HCT116 (cell line): ENCODE results near the gene PPIG. TPM values are rescaled to one million over a fixed set of nuclear protein-coding genes. Genes with fewer than 3 reads are reported as not detected.

Experiments used
- ATAC-seq: fragments of 200-7000 bp; cut with Tn5 transposase; 2 replicates; pipeline ENCODE4 v1.9.1; 2020; ENCODE audit warnings: mild to moderate bottlenecking, moderate library complexity
- BruUV-seq: library from RNA; stranded (reverse); fragments of 400-500 nt; replicated peaks from 2 replicates; lab custom pipeline; 2021; lab: Mats Ljungman, UMichigan
- CTCF ChIA-PET: fragments of 300-600 bp; sonication (Branson Sonifier 250); formaldehyde crosslinking; loops from one replicate; lab custom pipeline; 2021; ENCODE audit warnings: antibody characterized with exemption; lab: Charles Lee
- POLR2A ChIA-PET: fragments of 300-600, 350-600 bp; sonication (Branson Sonifier 250); formaldehyde crosslinking; loops from one replicate; lab custom pipeline; 2021; ENCODE audit warnings: antibody characterized with exemption; lab: Charles Lee
- RAD21 ChIA-PET, 2 experiments: fragments of 300-600 bp; sonication (Branson Sonifier 250); formaldehyde crosslinking; loops; one replicate each; lab custom pipeline; 2023; ENCODE audit warnings: low total read pairs in 2 of 2; ENCODE audit not compliant: uncharacterized antibody in 2 of 2, unreplicated experiment in 2 of 2, low non-redundant PET in 1 of 2; lab: Charles Lee
- DNase-seq: peaks from one replicate; pipeline ENCODE4 v3.0.0-alpha.2; 2010; ENCODE audit warnings: low read depth, low spot score
- H2AFZ ChIP-seq: fragments of 200-600 bp; shearing (Covaris generic), sonication (generic); 2 replicates; pipeline ENCODE4 v1.6.1; 2017; ENCODE audit warnings: low read depth, mixed run types, mixed read lengths, antibody characterized with exemption, low read length; ENCODE audit not compliant: poor library complexity, severe bottlenecking
- H3K27ac ChIP-seq: 2 replicates; pipeline ENCODE4 v1.5.1; 2012; ENCODE audit warnings: low read depth, low read length
- H3K27me3 ChIP-seq: fragments of 200-600 bp; sonication (generic); 2 replicates; pipeline ENCODE4 v1.6.1; 2016; ENCODE audit warnings: mixed run types, low read length, mixed read lengths; ENCODE audit not compliant: insufficient read depth
- H3K36me3 ChIP-seq, 2 experiments: fragments of 200-500 bp in 1 of 2; fragments of 200-600 bp in 1 of 2; sonication (Bioruptor generic) in 1 of 2; sonication (generic) in 1 of 2; 2 replicates each; pipeline versions ENCODE4 v1.5.1 to v1.6.1; 2014 to 2016; ENCODE audit warnings: low read length in 2 of 2, inconsistent platforms in 1 of 2, mixed read lengths in 1 of 2, mixed run types in 1 of 2; ENCODE audit not compliant: insufficient read depth in 2 of 2, control insufficient read depth in 1 of 2
- H3K4me1 ChIP-seq, 2 experiments: fragments of 200-600 bp in 1 of 2; sonication (generic) in 1 of 2; 2 replicates each; pipeline versions ENCODE4 v1.5.1 to v1.6.1; 2012 to 2017; ENCODE audit warnings: low read length in 2 of 2, inconsistent platforms in 1 of 2, mild to moderate bottlenecking in 1 of 2, mixed read lengths in 1 of 2, mixed run types in 1 of 2, moderate library complexity in 1 of 2; ENCODE audit not compliant: insufficient read depth in 2 of 2, control insufficient read depth in 1 of 2
- H3K4me2 ChIP-seq: fragments of 200-600 bp; sonication (generic); 2 replicates; pipeline ENCODE4 v1.6.1; 2017; ENCODE audit warnings: mixed run types, low read length, mixed read lengths
- H3K4me3 ChIP-seq, 2 experiments: fragments of 200-600 bp in 1 of 2; sonication (generic) in 1 of 2; replicated peaks in 1 of 2; 2 replicates each; pipeline ENCODE4 v1.5.1; 2011 to 2016; ENCODE audit warnings: low read length in 2 of 2, control low read depth in 1 of 2, low read depth in 1 of 2, mild to moderate bottlenecking in 1 of 2, mixed read lengths in 1 of 2, mixed run types in 1 of 2
- H3K79me2 ChIP-seq: fragments of 200-600 bp; sonication (generic); 2 replicates; pipeline ENCODE4 v1.6.1; 2017; ENCODE audit warnings: mild to moderate bottlenecking, mixed run types, low read length, moderate library complexity, mixed read lengths; ENCODE audit not compliant: insufficient read depth
- H3K9ac ChIP-seq: fragments of 200-600 bp; sonication (generic); 2 replicates; pipeline ENCODE4 v1.6.1; 2016; ENCODE audit warnings: low read length, mixed read lengths
- H3K9me2 ChIP-seq: fragments of 200-600 bp; sonication (generic), shearing (Covaris generic); 2 replicates; pipeline ENCODE4 v1.6.1; 2017; ENCODE audit warnings: mixed run types, mild to moderate bottlenecking, moderate library complexity; ENCODE audit not compliant: insufficient read depth
- H3K9me3 ChIP-seq, 2 experiments: fragments of 200-500 bp in 1 of 2; fragments of 200-600 bp in 1 of 2; sonication (Bioruptor generic) in 1 of 2; sonication (generic) in 1 of 2; 2 replicates each; pipeline ENCODE4 v1.6.1; 2014 to 2017; ENCODE audit warnings: low read length in 2 of 2, mixed read lengths in 2 of 2, inconsistent platforms in 1 of 2, low read depth in 1 of 2, mild to moderate bottlenecking in 1 of 2, mixed run types in 1 of 2, moderate library complexity in 1 of 2; ENCODE audit not compliant: control insufficient read depth in 1 of 2, insufficient read depth in 1 of 2
- H4K20me1 ChIP-seq: fragments of 200-600 bp; sonication (generic), shearing (Covaris generic); 2 replicates; pipeline ENCODE4 v1.6.1; 2017; ENCODE audit warnings: mixed run types, mild to moderate bottlenecking, moderate library complexity; ENCODE audit not compliant: insufficient read depth
- CEBPB ChIP-seq: IDR thresholded peaks from 2 replicates; pipeline ENCODE4 v1.6.1; 2012; ENCODE audit warnings: low read depth
- EGR1 ChIP-seq: IDR thresholded peaks from 2 replicates; pipeline ENCODE4 v1.6.1; 2012; ENCODE audit warnings: low read depth
- ELF1 ChIP-seq: IDR thresholded peaks from 2 replicates; pipeline ENCODE4 v1.6.1; 2012; ENCODE audit warnings: low read depth, borderline replicate concordance
- EZH2 ChIP-seq: fragments of 200-600 bp; sonication (generic); IDR thresholded peaks from 2 replicates; pipeline ENCODE4 v1.6.1; 2017; ENCODE audit warnings: antibody characterized with exemption, mixed run types
- EZH2phosphoT487 ChIP-seq: fragments of 200-600 bp; IDR thresholded peaks from 2 replicates; pipeline ENCODE4 v1.6.1; 2018; ENCODE audit warnings: antibody characterized with exemption, borderline replicate concordance
- FOSL1 ChIP-seq: IDR thresholded peaks from 2 replicates; pipeline ENCODE4 v1.6.1; 2012; ENCODE audit warnings: low read depth
- POLR2A ChIP-seq: IDR thresholded peaks from 2 replicates; pipeline ENCODE4 v1.7.0; 2011; ENCODE audit warnings: borderline replicate concordance; ENCODE audit not compliant: insufficient read depth, insufficient read length; ENCODE audit errors: extremely low read depth
- POLR2AphosphoS5 ChIP-seq: IDR thresholded peaks from 2 replicates; pipeline ENCODE4 v1.6.1; 2011; ENCODE audit warnings: mild to moderate bottlenecking, low read depth, low read length, moderate library complexity
- RAD21 ChIP-seq: IDR thresholded peaks from 2 replicates; pipeline ENCODE4 v1.6.1; 2012; ENCODE audit warnings: low read depth, mild to moderate bottlenecking
- SIN3A ChIP-seq: IDR thresholded peaks from 2 replicates; pipeline ENCODE4 v1.6.1; 2012; ENCODE audit warnings: low read depth
- SP1 ChIP-seq: IDR thresholded peaks from 2 replicates; pipeline ENCODE4 v1.6.1; 2012; ENCODE audit warnings: low read depth
- TCF7L2 ChIP-seq: IDR thresholded peaks from 2 replicates; pipeline ENCODE4 v1.7.0; 2011; ENCODE audit warnings: borderline replicate concordance, inconsistent platforms; ENCODE audit not compliant: insufficient read depth, insufficient read length; ENCODE audit errors: extremely low read depth
- ZFX ChIP-seq: fragments of 450-650 bp; IDR thresholded peaks from 2 replicates; pipeline ENCODE4 v1.6.1; 2017
- ZNF274 ChIP-seq: fragments of 200-500 bp; sonication (Bioruptor generic); IDR thresholded peaks from 2 replicates; pipeline ENCODE4 v1.6.1; 2014; ENCODE audit warnings: mild to moderate bottlenecking, low read depth, low read length, inconsistent platforms
- intact Hi-C: fragments of 100-400 bp; cut with micrococcal nuclease; formaldehyde crosslinking; loops from 2 replicates; pipeline ENCODE4 v1.10.0; 2022
- total RNA-seq: library from RNA; stranded (reverse); gene quantifications from one replicate; pipeline ENCODE4 v1.2.1, GENCODE V29; 2021; ENCODE audit not compliant: unreplicated experiment
- TF ChIP-seq, protein P1 (sequence below): IDR thresholded peaks from 2 replicates; pipeline ENCODE4 v1.6.1; 2012
- TF ChIP-seq, protein P2 (sequence below): IDR thresholded peaks from 2 replicates; pipeline ENCODE4 v1.6.1; 2012

PPIG gene
- total RNA-seq, 1 experiment from 2014 or later, result 55.3 TPM

DNA sequence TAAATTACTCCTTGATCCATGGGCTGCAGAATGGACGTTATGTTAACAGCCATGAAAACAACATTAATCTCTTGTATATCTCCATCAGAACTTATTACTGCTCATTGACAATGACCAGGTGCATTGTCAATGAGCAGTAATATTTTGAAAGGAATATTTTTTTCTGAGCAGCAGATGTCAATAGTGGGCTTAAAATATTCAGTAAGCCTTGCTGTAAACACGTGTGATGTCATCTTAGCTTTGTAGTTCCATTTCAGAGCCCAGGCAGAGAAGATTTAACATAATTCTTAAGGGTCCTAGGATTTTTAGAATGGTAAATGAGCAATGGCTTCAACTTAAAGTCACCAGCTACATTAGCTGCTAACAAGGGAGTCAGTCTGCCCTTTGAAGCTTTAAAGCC, 83.4 kb downstream of the PPIG start:
- H3K4me1 ChIP-seq, result no peaks in the 10 kb centered on the region
- H3K27ac ChIP-seq, result no peak overlapping the region
- no peaks in the 10 kb centered on the region for H3K9me3 ChIP-seq
- TF ChIP-seq SP1, result no peak
- TF ChIP-seq RAD21, result no peak
- TF ChIP-seq EGR1, result no peak
- no peak for TF ChIP-seq CEBPB
- TF ChIP-seq POLR2A, result no peak
- TF ChIP-seq ELF1, result no peak
- TF ChIP-seq ZFX, result no peak
- TF ChIP-seq FOSL1, result no peak
- no peak for TF ChIP-seq TCF7L2
- no peak for TF ChIP-seq ZNF274
- no peak for TF ChIP-seq SIN3A
- no peak for TF ChIP-seq POLR2AphosphoS5
- TF ChIP-seq, protein P1, sequence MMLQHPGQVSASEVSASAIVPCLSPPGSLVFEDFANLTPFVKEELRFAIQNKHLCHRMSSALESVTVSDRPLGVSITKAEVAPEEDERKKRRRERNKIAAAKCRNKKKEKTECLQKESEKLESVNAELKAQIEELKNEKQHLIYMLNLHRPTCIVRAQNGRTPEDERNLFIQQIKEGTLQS, result no peak
- no peak for TF ChIP-seq EZH2phosphoT487
- TF ChIP-seq EZH2, result no peak
- TF ChIP-seq, protein P2, sequence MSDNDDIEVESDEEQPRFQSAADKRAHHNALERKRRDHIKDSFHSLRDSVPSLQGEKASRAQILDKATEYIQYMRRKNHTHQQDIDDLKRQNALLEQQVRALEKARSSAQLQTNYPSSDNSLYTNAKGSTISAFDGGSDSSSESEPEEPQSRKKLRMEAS, result no peak
- H3K36me3 ChIP-seq, result no peaks in the 10 kb centered on the region
- RAD21 ChIA-PET, result no interaction called here
- no peak overlapping the region for H2AFZ ChIP-seq
- no peaks in the 10 kb centered on the region for H3K27me3 ChIP-seq
- no peaks in the 10 kb centered on the region for H4K20me1 ChIP-seq
- no TSS peak for BruUV-seq
- no peak overlapping the region for H3K4me3 ChIP-seq
- no peak for ATAC-seq
- no peaks in the 10 kb centered on the region for H3K9me2 ChIP-seq
- H3K9ac ChIP-seq, result no peak overlapping the region
- H3K4me2 ChIP-seq, result no peak overlapping the region
- CTCF ChIA-PET, result no interaction called here
- H3K79me2 ChIP-seq, result no peaks in the 10 kb centered on the region
- POLR2A ChIA-PET, result no interaction called here
- intact Hi-C loops, result no loop called here
- no peak for DNase-seq
